KOPT-K1 (cell line): ENCODE data around the gene SMIM41.

Experiments
- H3K27ac ChIP-seq: fragments of 200-600 bp; sonication (generic); 2 replicates; pipeline ENCODE4 v1.5.1; 2016; ENCODE audit warnings: antibody characterized with exemption, mild to moderate bottlenecking, low read depth, low read length; ENCODE audit not compliant: poor library complexity, severe bottlenecking
- H3K36me3 ChIP-seq: fragments of 200-600 bp; sonication (generic); 2 replicates; pipeline ENCODE4 v1.5.1; 2017; ENCODE audit warnings: antibody characterized with exemption, mild to moderate bottlenecking, low read length, moderate library complexity; ENCODE audit not compliant: insufficient read depth
- H3K9me3 ChIP-seq: fragments of 200-600 bp; sonication (generic); 2 replicates; pipeline ENCODE4 v1.5.1; 2017; ENCODE audit warnings: antibody characterized with exemption, low read length, mild to moderate bottlenecking; ENCODE audit not compliant: insufficient read depth, poor library complexity, severe bottlenecking

The SMIM41 gene

DNA sequence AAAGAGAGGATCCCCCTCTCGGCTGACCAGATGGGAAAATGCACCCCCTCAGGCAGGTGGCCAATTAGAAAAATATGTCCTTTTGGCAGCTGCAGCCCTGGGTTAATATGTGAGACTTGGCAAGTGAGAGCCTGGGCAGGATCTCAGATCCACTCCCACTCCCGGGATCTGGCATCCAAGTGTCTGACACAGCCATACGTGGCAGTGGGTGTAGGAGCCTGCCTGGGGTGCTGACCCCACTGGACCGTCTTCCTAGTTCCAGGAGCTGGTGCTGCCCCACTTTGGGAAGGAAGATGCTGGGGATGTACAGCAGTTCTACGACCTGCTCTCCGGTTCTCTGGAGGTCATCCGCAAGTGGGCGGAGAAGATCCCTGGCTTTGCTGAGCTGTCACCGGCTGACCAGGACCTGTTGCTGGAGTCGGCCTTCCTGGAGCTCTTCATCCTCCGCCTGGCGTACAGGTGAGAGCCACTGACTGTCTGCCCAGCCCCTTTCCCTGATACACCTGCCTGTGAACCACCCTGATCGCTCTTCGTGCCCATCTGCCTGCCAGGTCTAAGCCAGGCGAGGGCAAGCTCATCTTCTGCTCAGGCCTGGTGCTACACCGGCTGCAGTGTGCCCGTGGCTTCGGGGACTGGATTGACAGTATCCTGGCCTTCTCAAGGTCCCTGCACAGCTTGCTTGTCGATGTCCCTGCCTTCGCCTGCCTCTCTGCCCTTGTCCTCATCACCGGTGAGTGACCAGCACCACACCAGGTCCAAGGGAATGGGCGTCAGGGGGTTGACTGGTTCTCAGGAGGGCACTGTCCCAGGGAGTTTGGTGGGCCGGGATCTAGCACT is 22.5 kb upstream of the SMIM41 start:
- H3K27ac ChIP-seq = no peak overlapping the region
- H3K9me3 ChIP-seq = no peaks in the 10 kb centered on the region
- no peaks in the 10 kb centered on the region for H3K36me3 ChIP-seq

DNA sequence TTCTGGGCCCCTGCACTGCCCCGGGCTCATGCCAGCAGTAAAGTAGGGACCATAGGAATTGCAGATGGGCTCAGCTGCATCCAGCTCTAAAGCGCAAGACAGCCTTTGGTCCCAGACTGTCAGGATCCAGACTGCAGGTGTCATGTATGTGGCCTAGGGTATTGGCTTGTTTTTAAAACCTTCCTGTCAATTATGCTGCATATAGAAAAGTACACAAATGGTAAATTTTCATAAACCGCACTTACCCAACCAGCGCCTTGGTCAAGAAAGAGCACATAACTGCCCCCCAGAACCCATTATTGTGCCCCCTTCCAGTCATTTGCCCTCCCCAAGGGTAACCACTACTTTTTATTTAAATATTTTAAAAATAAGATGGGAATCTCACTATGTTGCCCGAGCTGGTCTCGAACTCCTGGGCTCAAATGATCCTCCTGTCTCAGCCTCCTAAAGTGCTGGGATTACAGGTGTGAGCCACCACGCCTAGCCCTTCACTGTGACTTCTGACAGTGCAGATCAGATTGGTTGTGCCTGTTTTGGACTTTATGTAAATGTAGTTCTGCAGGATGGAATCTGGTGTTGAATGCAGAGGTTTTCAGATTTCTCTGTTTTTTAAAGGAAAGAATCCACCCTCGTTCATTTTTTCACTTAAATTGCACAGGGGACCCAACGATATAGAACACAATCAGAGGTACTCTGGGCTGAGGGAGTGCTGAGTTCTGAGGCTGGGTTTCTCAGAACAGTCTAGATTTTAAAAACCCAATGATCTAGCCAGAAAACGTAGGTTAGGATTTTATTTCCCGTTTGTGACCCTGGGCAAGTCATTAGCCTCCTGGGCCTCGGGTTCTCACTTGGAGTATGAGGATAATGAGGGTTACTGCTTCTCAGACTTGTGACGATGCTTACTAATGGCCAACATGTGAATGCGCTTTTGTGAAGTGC is 21.6 kb upstream of the SMIM41 start:
- Histone ChIP-seq H3K9me3 (no peaks in the 10 kb centered on the region), H3K27ac (no peak overlapping the region), H3K36me3 (no peaks in the 10 kb centered on the region)

DNA sequence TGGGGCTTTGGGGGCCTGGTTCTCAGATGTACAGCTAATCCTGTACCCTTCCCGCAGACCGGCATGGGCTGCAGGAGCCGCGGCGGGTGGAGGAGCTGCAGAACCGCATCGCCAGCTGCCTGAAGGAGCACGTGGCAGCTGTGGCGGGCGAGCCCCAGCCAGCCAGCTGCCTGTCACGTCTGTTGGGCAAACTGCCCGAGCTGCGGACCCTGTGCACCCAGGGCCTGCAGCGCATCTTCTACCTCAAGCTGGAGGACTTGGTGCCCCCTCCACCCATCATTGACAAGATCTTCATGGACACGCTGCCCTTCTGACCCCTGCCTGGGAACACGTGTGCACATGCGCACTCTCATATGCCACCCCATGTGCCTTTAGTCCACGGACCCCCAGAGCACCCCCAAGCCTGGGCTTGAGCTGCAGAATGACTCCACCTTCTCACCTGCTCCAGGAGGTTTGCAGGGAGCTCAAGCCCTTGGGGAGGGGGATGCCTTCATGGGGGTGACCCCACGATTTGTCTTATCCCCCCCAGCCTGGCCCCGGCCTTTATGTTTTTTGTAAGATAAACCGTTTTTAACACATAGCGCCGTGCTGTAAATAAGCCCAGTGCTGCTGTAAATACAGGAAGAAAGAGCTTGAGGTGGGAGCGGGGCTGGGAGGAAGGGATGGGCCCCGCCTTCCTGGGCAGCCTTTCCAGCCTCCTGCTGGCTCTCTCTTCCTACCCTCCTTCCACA is 20.7 kb upstream of the SMIM41 start:
- Histone ChIP-seq H3K36me3 (no peaks in the 10 kb centered on the region), H3K9me3 (no peaks in the 10 kb centered on the region), H3K27ac (no peak overlapping the region)

DNA sequence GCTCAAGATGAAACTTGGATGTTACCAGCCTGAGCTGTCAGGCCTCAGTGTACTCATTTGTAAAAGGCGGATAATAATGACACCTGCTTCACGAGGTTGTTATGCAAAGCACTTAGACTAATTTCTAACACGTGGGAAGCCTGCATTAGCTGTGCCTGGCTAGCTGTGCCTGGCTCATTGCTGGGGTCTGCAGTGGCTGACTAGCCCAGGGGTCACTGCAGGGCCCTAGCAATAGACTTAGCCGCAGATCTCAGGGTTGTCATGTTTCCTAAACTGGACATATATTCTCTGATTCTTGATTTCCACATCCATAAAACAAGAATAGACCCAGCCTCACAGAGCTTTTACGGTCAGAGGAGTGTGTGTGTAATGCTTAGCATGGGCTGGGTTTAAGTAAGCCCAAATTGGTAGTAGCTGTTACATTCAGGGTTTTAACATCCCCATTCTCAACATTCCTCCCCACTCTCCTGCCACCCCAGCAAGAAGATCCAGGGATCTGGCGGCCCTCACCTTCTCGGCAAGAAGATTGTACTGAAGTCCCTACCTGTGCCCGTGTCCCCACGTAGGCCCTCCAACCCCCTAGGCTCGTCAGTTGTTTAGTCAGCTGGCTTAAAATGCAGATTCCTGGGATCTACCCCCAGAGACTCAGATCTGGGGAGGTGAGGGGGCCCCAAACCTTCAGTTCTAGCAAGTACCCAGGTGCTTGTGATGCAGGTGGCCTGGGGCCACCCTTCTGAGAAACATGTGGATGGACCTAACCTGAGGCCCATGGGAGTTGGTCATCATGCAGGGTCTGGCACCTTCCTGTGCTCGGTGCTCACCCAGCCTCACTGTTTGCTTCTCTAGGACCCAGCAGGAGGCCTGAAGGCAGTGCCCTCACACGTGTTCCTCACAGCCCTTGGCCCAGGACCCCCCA is 19.7 kb upstream of the SMIM41 start:
- Histone ChIP-seq H3K36me3 (no peaks in the 10 kb centered on the region), H3K9me3 (no peaks in the 10 kb centered on the region), H3K27ac (no peak overlapping the region)

DNA sequence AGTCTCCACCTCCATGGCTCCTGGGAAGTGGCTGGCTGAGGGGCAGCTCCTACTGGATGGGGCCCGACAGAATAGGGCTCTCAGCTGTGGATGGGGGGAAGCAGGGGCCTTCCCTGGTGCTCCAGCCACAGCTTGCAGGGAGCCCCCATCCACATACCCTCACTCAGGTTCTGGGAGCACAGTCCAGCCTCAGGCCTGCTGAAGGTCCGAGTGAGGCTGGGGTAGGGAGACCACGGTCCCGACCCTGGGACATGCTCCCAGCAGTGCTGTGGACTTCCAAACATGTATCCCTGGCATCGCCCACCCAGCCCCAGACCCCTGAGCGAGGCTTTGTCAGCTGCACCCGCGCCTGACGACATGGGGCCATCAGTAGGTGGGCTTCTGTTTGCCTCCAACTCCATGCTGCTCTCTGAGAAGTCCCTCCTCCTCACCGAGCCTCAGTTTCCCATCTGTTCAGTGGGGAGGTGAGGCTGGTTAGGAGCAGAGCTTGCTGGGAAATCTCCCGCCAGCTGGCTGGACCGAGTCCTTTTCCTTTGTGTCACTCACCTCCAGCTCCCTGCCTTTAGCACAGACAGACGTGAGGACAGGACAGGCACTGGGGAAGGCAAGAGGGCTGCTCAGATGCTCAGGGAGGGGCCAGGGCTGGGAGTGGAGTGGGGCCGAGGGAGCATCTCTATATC is 18.9 kb upstream of the SMIM41 start:
- no peaks in the 10 kb centered on the region for H3K9me3 ChIP-seq
- H3K27ac ChIP-seq = no peak overlapping the region
- no peaks in the 10 kb centered on the region for H3K36me3 ChIP-seq

DNA sequence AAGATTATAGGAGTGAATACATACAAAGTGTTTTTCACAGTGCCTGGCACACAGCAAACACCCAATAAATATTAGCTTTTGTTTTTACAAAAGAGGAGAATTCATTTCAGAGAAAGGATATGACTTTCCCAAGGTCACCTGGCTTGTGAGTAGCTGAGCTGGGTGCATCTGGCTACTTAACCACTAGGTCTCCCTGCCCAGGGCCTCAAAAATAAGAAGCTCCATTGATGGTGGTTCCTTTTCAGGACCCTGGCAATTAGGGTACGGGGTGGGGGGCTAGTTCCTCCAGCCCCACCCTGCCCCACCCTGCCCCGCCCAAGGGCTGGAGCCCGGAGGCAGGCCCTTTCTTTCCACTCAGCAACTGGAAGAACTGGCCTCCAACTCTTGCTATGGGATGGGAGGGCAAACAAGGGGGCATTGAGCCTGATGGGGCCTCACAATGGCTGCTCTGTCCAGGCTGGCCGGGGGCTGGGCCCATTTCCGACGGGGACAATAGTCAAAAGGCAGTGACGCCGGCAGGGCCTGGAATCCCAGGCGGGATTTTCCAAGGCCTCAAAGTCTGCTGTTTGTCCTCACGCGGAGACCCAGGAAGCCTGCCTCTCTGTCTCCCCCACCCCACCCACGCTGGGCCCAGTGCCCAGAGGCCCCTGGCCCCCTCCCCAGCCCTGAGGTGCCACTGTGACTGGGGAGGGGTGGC is 17.9 kb upstream of the SMIM41 start:
- H3K27ac ChIP-seq = no peak overlapping the region
- H3K9me3 ChIP-seq = no peaks in the 10 kb centered on the region
- no peaks in the 10 kb centered on the region for H3K36me3 ChIP-seq

DNA sequence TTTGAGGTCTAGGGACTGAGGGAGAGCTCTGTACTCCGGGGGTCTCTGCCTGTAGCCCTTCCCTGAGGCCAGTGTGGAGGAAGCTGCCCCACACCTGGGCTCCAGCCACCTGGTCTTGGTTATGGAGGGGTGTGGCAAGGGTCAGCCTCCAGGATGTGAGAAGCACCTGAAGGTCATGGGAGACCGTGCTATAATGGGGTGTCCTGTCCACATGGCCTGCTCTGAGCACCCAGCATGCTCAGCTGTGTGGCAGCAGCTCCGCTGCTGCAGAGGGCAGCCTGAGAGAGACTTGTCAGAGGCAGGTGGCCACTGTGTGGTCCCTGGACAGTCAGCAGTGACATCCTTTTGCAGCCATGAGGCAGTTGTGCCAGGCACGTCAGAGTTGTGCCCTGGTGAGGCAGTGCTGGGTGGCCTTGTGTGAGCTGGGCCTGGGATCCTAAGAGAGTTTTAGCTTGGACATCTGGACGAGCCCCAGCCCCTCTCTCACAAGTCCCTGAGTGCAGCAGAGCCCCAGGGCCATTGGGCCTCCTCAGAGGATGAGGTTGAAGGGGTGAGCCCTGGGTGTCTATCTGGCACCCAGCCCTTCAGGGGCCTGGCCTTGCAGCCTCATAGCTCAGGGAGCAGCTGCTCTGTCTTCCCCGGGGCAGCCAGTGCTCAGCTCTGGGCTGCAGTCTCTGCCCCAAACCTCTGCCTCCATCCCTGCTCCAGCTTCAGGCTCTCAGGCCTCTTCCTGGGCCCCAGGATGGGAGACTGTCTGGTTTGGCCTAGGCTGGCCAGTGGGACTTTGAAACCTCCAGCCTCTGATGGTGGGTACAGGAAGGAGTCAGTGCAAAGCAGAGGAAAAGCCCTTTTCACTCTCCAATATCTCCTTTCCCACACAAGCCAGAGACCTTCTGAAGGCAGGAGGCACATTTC is 17.1 kb upstream of the SMIM41 start:
- no peak overlapping the region for H3K27ac ChIP-seq
- no peaks in the 10 kb centered on the region for H3K9me3 ChIP-seq
- H3K36me3 ChIP-seq = no peaks in the 10 kb centered on the region

DNA sequence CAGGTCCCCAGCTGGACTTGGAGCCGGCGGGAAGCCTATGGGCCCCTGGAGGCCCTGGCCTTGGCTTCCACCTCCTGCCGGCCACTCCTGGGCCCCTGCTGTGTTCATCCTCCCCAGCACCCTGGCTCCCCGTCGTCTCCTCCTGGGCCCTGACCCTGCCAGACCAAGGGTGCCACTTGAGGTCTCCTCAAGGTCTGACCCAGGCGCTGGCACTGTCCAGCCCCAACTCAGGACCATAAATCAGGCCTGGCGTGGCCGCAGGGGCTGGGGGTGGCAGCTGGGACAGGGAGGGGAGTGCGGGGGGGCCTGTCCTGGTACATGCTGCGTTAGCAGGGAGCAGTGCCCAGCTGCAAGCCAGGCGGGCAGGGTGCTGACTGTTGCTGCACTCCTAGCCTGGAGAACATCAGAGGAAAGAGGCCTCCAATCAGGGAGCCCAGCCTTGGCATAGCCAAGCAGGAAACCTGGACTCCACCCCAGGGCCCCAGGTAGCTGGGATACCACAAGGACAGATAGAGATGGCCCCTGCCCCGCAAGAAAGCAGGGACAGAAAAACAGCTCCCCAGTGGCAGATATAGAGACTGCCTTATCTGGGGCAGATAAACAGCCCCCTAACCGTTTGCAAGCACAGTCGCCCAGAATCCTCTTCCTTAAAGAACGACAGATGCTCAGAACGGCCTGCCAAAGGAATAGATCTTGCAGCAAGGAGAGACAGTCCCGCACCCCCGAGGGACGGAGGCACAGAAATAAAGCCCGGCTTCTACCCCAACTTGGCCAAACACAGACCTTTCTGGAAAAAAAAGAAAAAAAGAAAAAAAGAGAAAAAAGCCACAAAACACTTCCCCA is 16.2 kb upstream of the SMIM41 start:
- Histone ChIP-seq H3K27ac (no peak overlapping the region), H3K36me3 (no peaks in the 10 kb centered on the region), H3K9me3 (no peaks in the 10 kb centered on the region)

DNA sequence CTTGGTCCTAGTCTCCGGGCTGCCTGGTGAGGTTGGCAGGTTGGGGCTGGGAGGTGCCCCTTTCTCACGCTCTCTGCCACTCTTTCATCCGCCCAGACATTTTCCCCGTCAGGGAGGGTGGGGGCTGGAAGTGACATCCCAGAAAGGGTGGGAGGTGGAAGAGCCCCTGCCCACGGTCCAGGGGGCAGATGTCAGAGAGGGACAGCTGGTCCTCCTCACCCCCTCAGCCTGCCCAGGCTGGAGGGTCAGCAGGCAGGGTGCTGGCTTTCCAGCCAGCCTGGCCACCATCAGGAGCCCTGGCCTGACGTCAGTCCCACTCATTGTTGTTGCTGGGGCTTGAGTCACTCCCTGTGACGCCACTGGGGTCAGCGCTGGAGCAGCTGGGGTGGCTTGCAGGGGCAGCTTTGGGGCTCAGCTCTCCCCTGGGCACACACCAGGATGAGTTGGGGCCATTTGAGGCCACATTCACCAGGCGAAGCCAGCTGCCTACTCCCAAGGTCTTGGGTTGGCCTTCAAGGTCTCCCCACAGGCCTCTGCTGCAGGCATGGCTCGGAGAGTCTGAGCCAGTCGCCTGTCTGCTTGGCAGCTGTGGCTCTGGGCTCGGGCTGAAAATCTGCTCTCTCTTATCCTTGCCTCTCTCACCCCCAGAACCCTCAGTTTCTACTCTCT is 15.4 kb upstream of the SMIM41 start:
- Histone ChIP-seq H3K9me3 (no peaks in the 10 kb centered on the region), H3K36me3 (no peaks in the 10 kb centered on the region), H3K27ac (no peak overlapping the region)

DNA sequence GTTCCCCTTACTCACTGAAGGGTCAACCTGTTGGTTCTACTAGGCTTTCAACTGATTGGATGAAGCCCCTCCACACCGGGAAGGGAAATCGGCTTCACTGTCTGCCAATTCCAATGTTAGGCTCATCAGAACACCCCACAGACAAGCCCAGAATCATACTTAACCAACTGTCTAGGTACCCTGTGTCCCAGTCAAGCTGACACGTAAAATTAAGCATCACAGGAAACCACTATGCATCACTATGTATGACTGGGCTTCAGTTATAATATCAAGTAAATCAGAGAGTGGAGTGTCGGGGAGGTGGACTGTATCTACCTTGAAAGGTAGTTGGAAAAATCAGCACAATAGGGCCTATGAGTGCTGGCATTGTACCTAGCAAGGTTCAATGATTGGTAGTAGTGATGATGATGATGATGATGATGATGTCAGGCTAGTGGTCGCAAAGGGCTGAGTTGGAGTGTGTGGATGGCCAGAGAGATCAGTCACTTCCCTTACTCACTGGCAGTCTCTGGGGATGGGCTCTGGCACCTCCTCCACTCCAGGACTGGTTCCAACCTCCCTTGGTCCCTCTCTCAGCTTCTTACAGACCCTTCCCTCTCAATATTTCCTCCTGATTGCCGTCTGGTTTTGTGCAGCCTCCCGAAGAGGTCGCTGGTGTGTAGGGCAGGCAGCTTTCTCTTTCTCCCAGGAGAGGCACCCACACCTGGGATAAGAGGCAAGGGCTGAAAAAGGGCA is 13.0 kb upstream of the SMIM41 start:
- no peaks in the 10 kb centered on the region for H3K9me3 ChIP-seq
- H3K36me3 ChIP-seq = no peaks in the 10 kb centered on the region
- H3K27ac ChIP-seq = no peak overlapping the region

DNA sequence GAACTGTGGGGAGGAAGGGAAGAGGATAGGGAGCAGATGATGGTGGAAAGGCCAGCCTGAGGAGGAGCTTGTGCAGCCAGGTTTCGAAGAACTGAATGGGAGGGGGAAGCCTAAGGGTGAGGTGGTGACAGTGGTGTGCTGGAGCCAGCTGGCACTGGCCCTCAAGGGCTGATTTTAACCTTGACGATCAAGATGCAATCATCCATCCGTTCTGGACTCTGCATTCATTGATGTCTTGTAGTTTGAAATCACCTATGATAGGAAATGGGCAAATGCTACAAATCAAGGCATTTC is 12.5 kb upstream of the SMIM41 start:
- Histone ChIP-seq H3K27ac (no peak overlapping the region), H3K36me3 (no peaks in the 10 kb centered on the region), H3K9me3 (no peaks in the 10 kb centered on the region)
